Calu3 (cell line): ENCODE measurements around the gene VSTM2B. TPM values are rescaled to one million over a fixed set of nuclear protein-coding genes. Genes with fewer than 3 reads are reported as not detected.

Source experiments
- BruUV-seq: library from RNA; stranded (reverse); fragments of 400-500 nt; replicated peaks from 2 replicates; lab custom pipeline; 2021; lab: Mats Ljungman, UMichigan
- CTCF ChIA-PET: fragments of 300-600 bp; sonication (Branson Sonifier 250); formaldehyde crosslinking; loops from one replicate; lab custom pipeline; 2022; ENCODE audit warnings: antibody characterized with exemption; lab: Charles Lee
- DNase-seq: peaks from one replicate; pipeline ENCODE4 v3.0.0; 2022
- H3K27ac Mint-ChIP-seq: one replicate; pipeline ENCODE4 v1.8.0; 2022; ENCODE audit warnings: mixed read lengths; ENCODE audit not compliant: unreplicated experiment
- H3K27me3 Mint-ChIP-seq: one replicate; pipeline ENCODE4 v1.8.0; 2022; ENCODE audit warnings: mixed read lengths; ENCODE audit not compliant: unreplicated experiment
- H3K36me3 Mint-ChIP-seq: one replicate; pipeline ENCODE4 v1.8.0; 2022; ENCODE audit warnings: mild to moderate bottlenecking, moderate library complexity, mixed read lengths; ENCODE audit not compliant: insufficient read depth, unreplicated experiment
- H3K4me1 Mint-ChIP-seq: one replicate; pipeline ENCODE4 v1.8.0; 2022; ENCODE audit warnings: mild to moderate bottlenecking, low read depth, mixed read lengths; ENCODE audit not compliant: unreplicated experiment
- H3K4me3 Mint-ChIP-seq: one replicate; pipeline ENCODE4 v1.8.0; 2022; ENCODE audit warnings: mild to moderate bottlenecking, low read depth, moderate library complexity, mixed read lengths; ENCODE audit not compliant: unreplicated experiment
- H3K9me3 Mint-ChIP-seq: one replicate; pipeline ENCODE4 v1.8.0; 2022; ENCODE audit warnings: low read depth, mixed read lengths; ENCODE audit not compliant: unreplicated experiment
- intact Hi-C: fragments of 100-400 bp; cut with micrococcal nuclease; formaldehyde crosslinking; loops from one replicate; pipeline ENCODE4 v1.10.0; 2022; ENCODE audit not compliant: unreplicated experiment
- total RNA-seq: library from RNA; stranded (reverse); gene quantifications from 2 replicates; pipeline ENCODE4 v1.2.3, GENCODE V29; 2022
- TF ChIP-seq, protein P1 (sequence below): fragments of 200-600 bp; IDR thresholded peaks from one replicate; pipeline ENCODE4 v1.8.0; 2022; ENCODE audit warnings: antibody characterized with exemption; ENCODE audit not compliant: unreplicated experiment

Gene VSTM2B
- total RNA-seq, 1 experiment from 2014 or later = not detected

DNA sequence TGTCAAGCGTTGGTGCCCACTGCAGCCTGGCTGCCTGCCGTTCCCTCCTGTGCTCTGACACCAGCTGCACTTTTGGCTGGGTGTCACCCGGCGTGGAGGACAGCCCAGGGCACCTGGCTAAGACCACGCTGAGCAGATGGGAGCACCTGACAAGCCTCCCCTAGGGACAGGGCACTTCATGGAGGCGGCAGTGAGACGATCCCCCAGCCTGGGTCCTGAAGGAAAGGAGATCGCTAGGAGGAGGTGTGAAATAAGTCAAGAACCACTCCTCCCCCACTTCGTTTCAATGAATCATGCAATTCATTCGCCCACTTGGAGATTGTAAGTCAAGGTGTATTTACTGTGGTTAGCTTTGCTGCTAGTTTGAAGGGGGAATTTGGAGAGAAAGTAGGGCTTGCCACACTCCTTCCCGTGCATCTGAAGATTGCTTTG, 38.8 kb downstream of the VSTM2B start:
- Mint-ChIP-seq H3K9me3 (no peaks in the 10 kb centered on the region), H3K36me3 (no peaks in the 10 kb centered on the region), H3K27ac (no peak overlapping the region), H3K4me3 (no peak overlapping the region), H3K4me1 (no peaks in the 10 kb centered on the region), H3K27me3 (peaks cover 48% of the 10 kb centered on the region)
- DNase-seq = no peak
- intact Hi-C loops = no loop called here
- no TSS peak for BruUV-seq
- CTCF ChIA-PET = no interaction called here
- TF ChIP-seq, protein P1, sequence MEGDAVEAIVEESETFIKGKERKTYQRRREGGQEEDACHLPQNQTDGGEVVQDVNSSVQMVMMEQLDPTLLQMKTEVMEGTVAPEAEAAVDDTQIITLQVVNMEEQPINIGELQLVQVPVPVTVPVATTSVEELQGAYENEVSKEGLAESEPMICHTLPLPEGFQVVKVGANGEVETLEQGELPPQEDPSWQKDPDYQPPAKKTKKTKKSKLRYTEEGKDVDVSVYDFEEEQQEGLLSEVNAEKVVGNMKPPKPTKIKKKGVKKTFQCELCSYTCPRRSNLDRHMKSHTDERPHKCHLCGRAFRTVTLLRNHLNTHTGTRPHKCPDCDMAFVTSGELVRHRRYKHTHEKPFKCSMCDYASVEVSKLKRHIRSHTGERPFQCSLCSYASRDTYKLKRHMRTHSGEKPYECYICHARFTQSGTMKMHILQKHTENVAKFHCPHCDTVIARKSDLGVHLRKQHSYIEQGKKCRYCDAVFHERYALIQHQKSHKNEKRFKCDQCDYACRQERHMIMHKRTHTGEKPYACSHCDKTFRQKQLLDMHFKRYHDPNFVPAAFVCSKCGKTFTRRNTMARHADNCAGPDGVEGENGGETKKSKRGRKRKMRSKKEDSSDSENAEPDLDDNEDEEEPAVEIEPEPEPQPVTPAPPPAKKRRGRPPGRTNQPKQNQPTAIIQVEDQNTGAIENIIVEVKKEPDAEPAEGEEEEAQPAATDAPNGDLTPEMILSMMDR = no peak

DNA sequence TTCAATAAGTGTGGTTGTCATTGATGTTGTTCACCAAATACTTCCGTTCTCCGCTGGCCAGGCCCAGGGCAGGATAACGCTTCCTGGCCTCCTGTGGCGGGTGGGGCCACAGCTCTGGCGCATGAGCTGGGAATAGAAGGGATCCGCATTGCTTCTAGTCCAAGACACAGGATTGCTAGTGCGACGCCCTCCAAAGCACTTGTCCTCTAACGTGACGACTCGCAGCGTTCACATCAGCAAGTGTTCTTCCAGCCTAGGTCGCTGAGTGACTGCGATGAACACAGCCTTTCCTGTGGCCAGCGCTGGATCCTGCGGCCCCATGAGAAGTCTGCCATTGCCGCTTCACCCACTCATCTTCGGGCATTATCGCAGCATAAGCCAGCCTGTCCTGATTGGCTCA, 39.4 kb downstream of the VSTM2B start:
- Mint-ChIP-seq H3K4me3 (no peak overlapping the region), H3K36me3 (no peaks in the 10 kb centered on the region), H3K4me1 (no peaks in the 10 kb centered on the region), H3K27ac (no peak overlapping the region), H3K9me3 (no peaks in the 10 kb centered on the region), H3K27me3 (peaks cover 54% of the 10 kb centered on the region)
- TF ChIP-seq, protein P1 = no peak
- BruUV-seq = no TSS peak
- DNase-seq = no peak
- CTCF ChIA-PET = no interaction called here
- intact Hi-C loops = no loop called here

DNA sequence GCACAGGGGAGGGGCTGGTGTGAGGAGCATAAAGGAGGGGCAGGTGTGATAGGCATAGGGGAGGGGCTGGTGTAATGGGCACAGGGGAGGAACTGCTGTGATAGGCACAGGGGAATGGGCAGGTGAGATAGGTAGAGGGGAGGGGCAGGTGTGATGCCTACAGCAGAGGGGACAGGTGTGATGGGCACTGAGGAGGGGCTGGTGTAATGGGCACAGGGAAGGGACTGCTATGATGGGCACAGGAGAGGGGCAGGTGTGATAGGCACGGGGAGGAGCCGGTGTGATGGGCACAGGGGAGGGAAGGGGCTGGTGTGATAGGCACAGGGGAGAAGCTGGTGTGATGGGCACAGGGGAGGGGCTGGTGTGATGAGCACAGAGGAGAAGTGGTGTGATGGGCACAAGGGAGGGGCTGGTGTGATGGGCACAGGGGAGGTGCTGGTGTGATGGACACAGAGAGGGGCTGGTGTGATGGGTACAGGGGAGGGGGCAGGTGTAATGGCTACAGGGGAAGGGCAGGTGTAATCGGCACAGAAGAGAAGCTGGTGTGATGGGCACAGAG, 40.8 kb downstream of the VSTM2B start:
- Mint-ChIP-seq H3K9me3 (no peaks in the 10 kb centered on the region), H3K27ac (no peak overlapping the region), H3K4me3 (no peak overlapping the region), H3K27me3 (peaks cover 66% of the 10 kb centered on the region), H3K36me3 (no peaks in the 10 kb centered on the region), H3K4me1 (no peaks in the 10 kb centered on the region)
- intact Hi-C loops = no loop called here
- TF ChIP-seq, protein P1 = no peak
- no peak for DNase-seq
- CTCF ChIA-PET = no interaction called here
- no TSS peak for BruUV-seq

DNA sequence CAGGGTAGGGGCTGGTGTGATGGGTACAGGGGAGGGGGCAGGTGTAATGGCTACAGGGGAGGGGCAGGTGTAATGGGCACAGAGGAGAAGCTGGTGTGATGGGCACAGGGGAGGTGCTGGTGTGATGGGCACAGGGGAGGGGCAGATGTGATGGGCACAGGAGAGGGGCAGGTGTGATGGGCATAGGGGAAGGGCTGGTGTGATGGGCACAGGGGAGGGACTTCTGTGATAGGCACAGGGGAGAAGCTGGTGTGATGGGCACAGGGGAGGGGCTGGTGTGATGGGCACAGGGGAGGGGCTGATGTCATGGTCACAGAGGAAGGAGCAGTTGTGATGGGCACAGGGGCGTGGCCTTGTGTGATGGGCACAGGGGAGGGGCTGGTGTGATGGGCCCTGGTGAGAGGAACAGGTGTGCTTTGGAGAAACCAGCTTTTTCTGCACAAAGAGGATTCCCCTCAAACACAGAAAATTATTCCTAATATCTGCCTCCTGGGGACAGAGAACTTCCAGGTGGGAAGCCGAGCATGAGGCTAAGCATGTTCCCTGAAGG, 41.6 kb downstream of the VSTM2B start:
- H3K27me3 Mint-ChIP-seq = peaks cover 66% of the 10 kb centered on the region
- H3K36me3 Mint-ChIP-seq = no peaks in the 10 kb centered on the region
- BruUV-seq = no TSS peak
- CTCF ChIA-PET = no interaction called here
- no peak overlapping the region for H3K27ac Mint-ChIP-seq
- no peaks in the 10 kb centered on the region for H3K9me3 Mint-ChIP-seq
- DNase-seq = no peak
- intact Hi-C loops = no loop called here
- TF ChIP-seq, protein P1 = no peak
- no peak overlapping the region for H3K4me3 Mint-ChIP-seq
- H3K4me1 Mint-ChIP-seq = no peaks in the 10 kb centered on the region
